Kidney epithelial cell (primary cell): ENCODE results near the gene IMMP2L. TPM values are rescaled to one million over a fixed set of nuclear protein-coding genes. Genes with fewer than 3 reads are reported as not detected.

Experiments used
- DNase-seq: peaks from one replicate; pipeline ENCODE4 v3.0.0-alpha.2; 2010; ENCODE audit warnings: low read depth
- H3K27me3 ChIP-seq: 2 replicates; pipeline ENCODE4 v1.6.0; 2011; ENCODE audit warnings: low read length; ENCODE audit not compliant: control insufficient read depth, insufficient read depth
- H3K36me3 ChIP-seq: 2 replicates; pipeline ENCODE4 v1.5.1; 2011; ENCODE audit warnings: low read length; ENCODE audit not compliant: control insufficient read depth, insufficient read depth
- H3K4me3 ChIP-seq: 2 replicates; pipeline ENCODE4 v1.5.1; 2011; ENCODE audit warnings: low read depth, mild to moderate bottlenecking, control low read depth, low read length
- total RNA-seq: library from RNA; depleted of rRNA; stranded (reverse); fragments of >200 nt; gene quantifications from 2 replicates; pipeline ENCODE4 v1.2.3, GENCODE V29; 2015
- TF ChIP-seq, protein P1 (sequence below): IDR thresholded peaks from 2 replicates; pipeline ENCODE4 v1.5.1; 2011; ENCODE audit warnings: mild to moderate bottlenecking, moderate library complexity, low read length, control low read depth, inconsistent platforms; ENCODE audit not compliant: insufficient read depth, poor library complexity, severe bottlenecking

IMMP2L gene
- total RNA-seq, 1 donor from 2014 or later: 30.8 TPM

GRCh38 chr7:110888641-110889040 lies 673.7 kb downstream of the IMMP2L start:
- TF ChIP-seq, protein P1, sequence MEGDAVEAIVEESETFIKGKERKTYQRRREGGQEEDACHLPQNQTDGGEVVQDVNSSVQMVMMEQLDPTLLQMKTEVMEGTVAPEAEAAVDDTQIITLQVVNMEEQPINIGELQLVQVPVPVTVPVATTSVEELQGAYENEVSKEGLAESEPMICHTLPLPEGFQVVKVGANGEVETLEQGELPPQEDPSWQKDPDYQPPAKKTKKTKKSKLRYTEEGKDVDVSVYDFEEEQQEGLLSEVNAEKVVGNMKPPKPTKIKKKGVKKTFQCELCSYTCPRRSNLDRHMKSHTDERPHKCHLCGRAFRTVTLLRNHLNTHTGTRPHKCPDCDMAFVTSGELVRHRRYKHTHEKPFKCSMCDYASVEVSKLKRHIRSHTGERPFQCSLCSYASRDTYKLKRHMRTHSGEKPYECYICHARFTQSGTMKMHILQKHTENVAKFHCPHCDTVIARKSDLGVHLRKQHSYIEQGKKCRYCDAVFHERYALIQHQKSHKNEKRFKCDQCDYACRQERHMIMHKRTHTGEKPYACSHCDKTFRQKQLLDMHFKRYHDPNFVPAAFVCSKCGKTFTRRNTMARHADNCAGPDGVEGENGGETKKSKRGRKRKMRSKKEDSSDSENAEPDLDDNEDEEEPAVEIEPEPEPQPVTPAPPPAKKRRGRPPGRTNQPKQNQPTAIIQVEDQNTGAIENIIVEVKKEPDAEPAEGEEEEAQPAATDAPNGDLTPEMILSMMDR: no peak
- no peak for DNase-seq
- H3K27me3 ChIP-seq: no peaks in the 10 kb centered on the region
- H3K36me3 ChIP-seq: no peaks in the 10 kb centered on the region
- no peak overlapping the region for H3K4me3 ChIP-seq

- TF ChIP-seq, protein P1: no peak
- DNase-seq: no peak
- H3K27me3 ChIP-seq: no peaks in the 10 kb centered on the region
- no peaks in the 10 kb centered on the region for H3K36me3 ChIP-seq
- no peak overlapping the region for H3K4me3 ChIP-seq
Measured at GRCh38 chr7:110885474-110885873, 676.8 kb downstream of the IMMP2L start.

GRCh38 chr7:110881721-110882120 lies 680.6 kb downstream of the IMMP2L start:
- Histone ChIP-seq H3K4me3 (no peak overlapping the region), H3K36me3 (no peaks in the 10 kb centered on the region), H3K27me3 (no peaks in the 10 kb centered on the region)
- TF ChIP-seq, protein P1: no peak
- no peak for DNase-seq

GRCh38 chr7:110880971-110881370 lies 681.3 kb downstream of the IMMP2L start:
- TF ChIP-seq, protein P1: no peak
- Histone ChIP-seq H3K36me3 (no peaks in the 10 kb centered on the region), H3K27me3 (no peaks in the 10 kb centered on the region), H3K4me3 (no peak overlapping the region)
- no peak for DNase-seq

DNA sequence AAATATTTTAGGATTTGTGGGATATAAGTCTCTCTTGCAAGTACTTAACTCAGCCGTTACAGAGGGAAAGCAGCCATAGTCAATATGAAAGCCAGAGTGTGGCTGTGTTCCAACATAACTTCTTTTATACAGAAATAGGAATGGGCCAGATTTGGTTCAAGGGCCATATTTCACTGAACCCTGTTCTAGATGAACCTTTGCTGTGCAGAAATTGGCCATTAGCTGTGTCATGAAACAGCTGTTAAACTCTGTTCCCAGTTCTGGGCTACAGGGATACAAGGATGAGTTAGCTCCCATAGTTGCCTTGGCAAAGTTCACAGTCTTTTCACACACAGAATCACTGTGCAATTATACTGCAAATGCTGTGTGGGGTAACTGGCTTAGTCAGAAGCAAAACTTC lies 685.3 kb downstream of the IMMP2L start:
- no peaks in the 10 kb centered on the region for H3K27me3 ChIP-seq
- H3K4me3 ChIP-seq: no peak overlapping the region
- no peaks in the 10 kb centered on the region for H3K36me3 ChIP-seq
- no peak for DNase-seq
- TF ChIP-seq, protein P1: no peak

DNA sequence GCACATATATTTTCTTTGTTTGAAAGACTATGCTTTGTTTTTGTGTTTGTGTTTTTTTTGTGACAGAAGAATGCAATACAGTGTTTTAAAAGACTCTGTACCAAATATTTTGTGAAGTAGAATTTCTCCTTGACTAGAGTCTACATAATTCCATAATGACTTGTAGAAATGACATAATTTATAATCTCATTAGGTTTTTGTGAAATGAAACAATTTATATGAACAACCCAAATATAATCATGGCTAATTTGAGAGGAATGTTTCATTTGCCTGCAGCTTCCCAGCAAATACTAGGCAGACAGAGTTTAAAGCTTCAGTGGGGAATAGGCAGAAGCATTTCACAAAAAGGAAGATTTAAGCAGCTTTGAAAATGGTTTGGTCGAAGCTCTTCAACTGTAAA lies 686.9 kb downstream of the IMMP2L start:
- TF ChIP-seq, protein P1: no peak
- DNase-seq: no peak
- Histone ChIP-seq H3K4me3 (no peak overlapping the region), H3K27me3 (no peaks in the 10 kb centered on the region), H3K36me3 (no peaks in the 10 kb centered on the region)
